ENCODE data around the gene CAMTA1. TPM values are rescaled to one million over a fixed set of nuclear protein-coding genes. Genes with fewer than 3 reads are reported as not detected.

Gene CAMTA1
- total RNA-seq, 2 donors from 2014 or later, result 100 to 102 TPM

- H3K27me3 ChIP-seq (replicated peaks; ENCODE audit: insufficient read depth), result peaks cover 3% of the 10 kb centered on the region
- H3K4me3 ChIP-seq, result no peak overlapping the region
- TF ChIP-seq POLR2A (IDR thresholded peaks at IDR 0.05), result no peak
- DNase-seq (ENCODE audit: low spot score), result no peak
- 89% methylated on average over 6 of the region's 6 CpGs for WGBS
- no peaks in the 10 kb centered on the region for H3K9me3 ChIP-seq
- intact Hi-C loops (cut with DNase I), result no loop called here
- no peaks in the 10 kb centered on the region for H3K36me3 ChIP-seq
- H3K27ac ChIP-seq, result no peak overlapping the region
- H3K4me1 ChIP-seq (replicated peaks), result no peaks in the 10 kb centered on the region
Measured at GRCh38 chr1:7247158-7247557, 461.9 kb downstream of the CAMTA1 start.

- Histone ChIP-seq H3K36me3 (no peaks in the 10 kb centered on the region), H3K4me1 (replicated peaks) (no peaks in the 10 kb centered on the region), H3K9me3 (no peaks in the 10 kb centered on the region), H3K27me3 (replicated peaks; ENCODE audit: insufficient read depth) (peaks cover 3% of the 10 kb centered on the region), H3K27ac (no peak overlapping the region), H3K4me3 (no peak overlapping the region)
- 54% methylated on average over 22 of the region's 22 CpGs for WGBS
- intact Hi-C loops (cut with DNase I), result no loop called here
- no peak for DNase-seq (ENCODE audit: low spot score)
- no peak for TF ChIP-seq POLR2AphosphoS5 (IDR thresholded peaks at IDR 0.05)
- TF ChIP-seq CTCF (IDR thresholded peaks at IDR 0.05), result no peak
- TF ChIP-seq POLR2A (IDR thresholded peaks at IDR 0.05), result no peak
Measured at GRCh38 chr1:7247791-7248548, 462.7 kb downstream of the CAMTA1 start.

- H3K36me3 ChIP-seq, result no peaks in the 10 kb centered on the region
- no peak for DNase-seq (ENCODE audit: low spot score)
- WGBS, result 69% methylated on average over 13 of the region's 13 CpGs
Measured at GRCh38 chr1:7248549-7249199, 463.4 kb downstream of the CAMTA1 start.

GRCh38 chr1:7249516-7249915 lies 464.3 kb downstream of the CAMTA1 start:
- no peak for DNase-seq (ENCODE audit: low spot score)
- no peak overlapping the region for H3K4me3 ChIP-seq
- no peaks in the 10 kb centered on the region for H3K36me3 ChIP-seq
- H3K27ac ChIP-seq, result no peak overlapping the region
- no peaks in the 10 kb centered on the region for H3K9me3 ChIP-seq
- H3K27me3 ChIP-seq (replicated peaks; ENCODE audit: insufficient read depth), result peaks cover 3% of the 10 kb centered on the region
- no peak for TF ChIP-seq CTCF (IDR thresholded peaks at IDR 0.05)
- no peak for TF ChIP-seq POLR2AphosphoS5 (IDR thresholded peaks at IDR 0.05)
- no peak for TF ChIP-seq POLR2A (IDR thresholded peaks at IDR 0.05)
- 79% methylated on average over 3 of the region's 3 CpGs for WGBS
- intact Hi-C loops (cut with DNase I), result no loop called here
- no peaks in the 10 kb centered on the region for H3K4me1 ChIP-seq (replicated peaks)

More at GRCh38 chr1:7248549-7249199, 463.4 kb downstream of the CAMTA1 start:
- Histone ChIP-seq H3K9me3 (no peaks in the 10 kb centered on the region), H3K4me1 (replicated peaks) (no peaks in the 10 kb centered on the region), H3K4me3 (no peak overlapping the region), H3K27me3 (replicated peaks; ENCODE audit: insufficient read depth) (peaks cover 3% of the 10 kb centered on the region), H3K27ac (no peak overlapping the region)
- TF ChIP-seq CTCF (IDR thresholded peaks at IDR 0.05) (no peak), POLR2A (IDR thresholded peaks at IDR 0.05) (no peak), POLR2AphosphoS5 (IDR thresholded peaks at IDR 0.05) (no peak)
- intact Hi-C loops (cut with DNase I), result no loop called here

GRCh38 chr1:7250176-7250575 lies 464.9 kb downstream of the CAMTA1 start:
- intact Hi-C loops (cut with DNase I), result no loop called here
- TF ChIP-seq CTCF (IDR thresholded peaks at IDR 0.05), result no peak
- no peak for TF ChIP-seq POLR2A (IDR thresholded peaks at IDR 0.05)
- no peak for TF ChIP-seq POLR2AphosphoS5 (IDR thresholded peaks at IDR 0.05)

More at GRCh38 chr1:7250176-7250575, 464.9 kb downstream of the CAMTA1 start:
- WGBS, result 73% methylated on average over 10 of the region's 10 CpGs
- H3K27ac ChIP-seq, result no peak overlapping the region
- no peaks in the 10 kb centered on the region for H3K9me3 ChIP-seq
- peaks cover 3% of the 10 kb centered on the region for H3K27me3 ChIP-seq (replicated peaks; ENCODE audit: insufficient read depth)
- no peaks in the 10 kb centered on the region for H3K4me1 ChIP-seq (replicated peaks)
- H3K36me3 ChIP-seq, result no peaks in the 10 kb centered on the region
- H3K4me3 ChIP-seq, result no peak overlapping the region
- no peak for DNase-seq (ENCODE audit: low spot score)

Data from prostate gland (tissue), 2 donors.